Naive thymus-derived CD8-positive, alpha-beta T cell (primary cell): ENCODE results near the gene PGP. TPM values are rescaled to one million over a fixed set of nuclear protein-coding genes. Genes with fewer than 3 reads are reported as not detected.

ENCODE experiments used
- ATAC-seq, 2 donors: fragments of 150-1000 bp; cut with Tn5 transposase in 1 of 2; sonication (Bioruptor Pico), chemical (Tn5 transposase) in 1 of 2; 1 replicate in 1 of 2; 2 replicates in 1 of 2; pipeline ENCODE4 v1.10.0; 2021; ENCODE audit warnings: mild to moderate bottlenecking in 2 of 2, moderate library complexity in 2 of 2
- POLR2A ChIA-PET: fragments of 350-600 bp; sonication (Branson Sonifier 250); formaldehyde crosslinking; loops from one replicate; lab custom pipeline; 2021; ENCODE audit warnings: antibody characterized with exemption; lab: Charles Lee
- DNase-seq, 10 donors: peaks; one replicate each; pipeline versions ENCODE4 v3.0.0 to v3.0.0-alpha.2; 2020 to 2022
- H3K27ac Mint-ChIP-seq, 10 donors: one replicate each; pipeline ENCODE4 v1.8.0; 2020 to 2022; ENCODE audit warnings: mild to moderate bottlenecking in 10 of 10, mixed read lengths in 10 of 10, moderate library complexity in 4 of 10, inconsistent platforms in 1 of 10
- H3K27me3 Mint-ChIP-seq, 5 donors: one replicate each; pipeline ENCODE4 v1.8.0; 2021 to 2022; ENCODE audit warnings: mixed read lengths in 5 of 5
- H3K36me3 Mint-ChIP-seq, 3 donors: one replicate each; pipeline ENCODE4 v1.8.0; 2020 to 2022; ENCODE audit warnings: mixed read lengths in 3 of 3, mild to moderate bottlenecking in 2 of 3, inconsistent platforms in 1 of 3
- H3K4me1 Mint-ChIP-seq, 4 donors: one replicate each; pipeline ENCODE4 v1.8.0; 2021 to 2022; ENCODE audit warnings: mixed read lengths in 4 of 4
- H3K4me3 Mint-ChIP-seq, 10 donors: one replicate each; pipeline ENCODE4 v1.8.0; 2020 to 2022; ENCODE audit warnings: mild to moderate bottlenecking in 10 of 10, mixed read lengths in 10 of 10, moderate library complexity in 6 of 10, inconsistent platforms in 1 of 10
- H3K9me3 Mint-ChIP-seq, 9 donors: one replicate each; pipeline ENCODE4 v1.8.0; 2020 to 2022; ENCODE audit warnings: mixed read lengths in 9 of 9, mild to moderate bottlenecking in 3 of 9, inconsistent platforms in 1 of 9, moderate library complexity in 1 of 9
- polyA plus RNA-seq, 3 donors: library from polyadenylated mRNA; unstranded; fragments of 300-500 nt; fragmentation: Illumina TruSeq; gene quantifications; one replicate each; pipeline ENCODE4 v1.2.3, GENCODE V29; 2021
- total RNA-seq, 8 experiments: library from RNA in 2 of 8; stranded (reverse) in 2 of 8; gene quantifications; one replicate each; pipeline ENCODE4 v1.2.3 and lab custom pipeline; 2021 to 2026

Gene PGP
- total and polyA plus RNA-seq, 5 experiments from 2014 or later: 8.7 to 28.1 (median 17.7) TPM

- Mint-ChIP-seq H3K27ac (no peak within 1 kb of the TSS), H3K27me3 (peaks cover 0 to 8% (median 0%) of the 10 kb centered on the region in 5 donors), H3K9me3 (no peaks in the 10 kb centered on the region), H3K36me3 (peaks cover 0 to 27% (median 16%) of the 10 kb centered on the region in 3 donors), H3K4me3 (no peak within 1 kb of the TSS), H3K4me1 (peaks cover 0 to 3% (median 0%) of the 10 kb centered on the region in 4 donors)
- ATAC-seq (peak in 1 of 2 donors; percentile 32), DNase-seq (peak in 1 of 10 donors; percentile 56)
- POLR2A ChIA-PET: interaction anchor here (0.6 to 1.3 kb wide), 3 partner anchors 11 to 859 kb away, joined by 3 to 7 read pairs (median 3); partner anchors contain the start of gene PGP
Observed at GRCh38 chr16:2236337-2237101, 21.9 kb upstream of the PGP start, which contains the start of gene DNASE1L2. TSS of gene DNASE1L2 (plus strand) at chr16:2236444. CDS start at chr16:2236817, 373 bp downstream.

- peaks cover 0 to 3% (median 0%) of the 10 kb centered on the region in 4 donors for H3K4me1 Mint-ChIP-seq
- POLR2A ChIA-PET: interaction anchor here (0.6 to 1.3 kb wide), 3 partner anchors 10 to 860 kb away, joined by 3 to 7 read pairs (median 3); partner anchors contain the start of gene PGP
- ATAC-seq (peak in 1 of 2 donors; percentile 13), DNase-seq (peak in 1 of 10 donors; percentile 54)
- no peak overlapping the region for H3K27ac Mint-ChIP-seq
- H3K9me3 Mint-ChIP-seq: no peaks in the 10 kb centered on the region
- H3K4me3 Mint-ChIP-seq: no peak overlapping the region
- H3K27me3 Mint-ChIP-seq: peaks cover 0 to 8% (median 0%) of the 10 kb centered on the region in 5 donors
- peaks cover 0 to 34% (median 19%) of the 10 kb centered on the region in 3 donors for H3K36me3 Mint-ChIP-seq
Observed at GRCh38 chr16:2235695-2236336, 21.2 kb upstream of the PGP start.

GRCh38 chr16:2235234-2235651 is 20.6 kb upstream of the PGP start:
- ATAC-seq (no peak), DNase-seq (peak in 1 of 10 donors; percentile 59)
- POLR2A ChIA-PET: interaction anchor here (1.3 kb wide), 1 partner anchor 10 kb away, joined by 7 read pairs; no protein-coding TSS in a partner anchor

GRCh38 chr16:2234813-2235170 is 20.2 kb upstream of the PGP start:
- Mint-ChIP-seq H3K4me3 (no peak overlapping the region), H3K27me3 (peaks cover 0 to 10% (median 0%) of the 10 kb centered on the region in 5 donors), H3K36me3 (peaks cover 0 to 44% (median 23%) of the 10 kb centered on the region in 3 donors), H3K27ac (no peak overlapping the region), H3K9me3 (no peaks in the 10 kb centered on the region), H3K4me1 (peaks cover 0 to 3% (median 0%) of the 10 kb centered on the region in 4 donors)
- DNase-seq (no peak), ATAC-seq (no peak)
- POLR2A ChIA-PET: no interaction called here

More at GRCh38 chr16:2235234-2235651, 20.6 kb upstream of the PGP start:
- H3K9me3 Mint-ChIP-seq: no peaks in the 10 kb centered on the region
- H3K36me3 Mint-ChIP-seq: peaks cover 0 to 39% (median 19%) of the 10 kb centered on the region in 3 donors
- no peak overlapping the region for H3K4me3 Mint-ChIP-seq
- no peak overlapping the region for H3K27ac Mint-ChIP-seq
- H3K27me3 Mint-ChIP-seq: peaks cover 0 to 8% (median 0%) of the 10 kb centered on the region in 5 donors
- H3K4me1 Mint-ChIP-seq: peaks cover 0 to 3% (median 0%) of the 10 kb centered on the region in 4 donors

GRCh38 chr16:2233872-2234812 is 19.5 kb upstream of the PGP start:
- H3K36me3 Mint-ChIP-seq: peaks cover 0 to 49% (median 27%) of the 10 kb centered on the region in 3 donors
- peaks cover 0 to 3% (median 0%) of the 10 kb centered on the region in 4 donors for H3K4me1 Mint-ChIP-seq
- POLR2A ChIA-PET: no interaction called here

GRCh38 chr16:2233046-2233775 is 18.6 kb upstream of the PGP start:
- Mint-ChIP-seq H3K27ac (no peak overlapping the region), H3K4me3 (no peak overlapping the region), H3K27me3 (peaks cover 0 to 10% (median 0%) of the 10 kb centered on the region in 5 donors), H3K4me1 (peaks cover 0 to 3% (median 0%) of the 10 kb centered on the region in 4 donors), H3K9me3 (no peaks in the 10 kb centered on the region), H3K36me3 (peaks cover 0 to 52% (median 28%) of the 10 kb centered on the region in 3 donors)
- no peak for ATAC-seq
- POLR2A ChIA-PET: interaction anchor here (0.8 to 1.1 kb wide), 3 partner anchors 8 to 209 kb away, joined by 3 to 5 read pairs (median 3); partner anchors contain the start of gene PGP
- no peak for DNase-seq

More at GRCh38 chr16:2233872-2234812, 19.5 kb upstream of the PGP start:
- Mint-ChIP-seq H3K27ac (no peak overlapping the region), H3K9me3 (no peaks in the 10 kb centered on the region), H3K27me3 (peaks cover 0 to 10% (median 0%) of the 10 kb centered on the region in 5 donors), H3K4me3 (no peak overlapping the region)
- ATAC-seq (no peak), DNase-seq (no peak)

- ATAC-seq: no peak
- H3K36me3 Mint-ChIP-seq: peaks cover 0 to 56% (median 30%) of the 10 kb centered on the region in 3 donors
- no peak overlapping the region for H3K4me3 Mint-ChIP-seq
- H3K27me3 Mint-ChIP-seq: peaks cover 0 to 10% (median 0%) of the 10 kb centered on the region in 5 donors
- POLR2A ChIA-PET: interaction anchor here (0.8 to 1.1 kb wide), 4 partner anchors 9 to 208 kb away, joined by 3 to 5 read pairs (median 4); partner anchors contain the start of genes ECI1 and PGP
- no peaks in the 10 kb centered on the region for H3K9me3 Mint-ChIP-seq
- H3K4me1 Mint-ChIP-seq: peaks cover 0 to 3% (median 0%) of the 10 kb centered on the region in 4 donors
- DNase-seq: no peak
- no peak overlapping the region for H3K27ac Mint-ChIP-seq
Observed at GRCh38 chr16:2232094-2232990, 17.7 kb upstream of the PGP start.

- DNase-seq (no peak), ATAC-seq (no peak)
- H3K27me3 Mint-ChIP-seq: peaks cover 0 to 10% (median 0%) of the 10 kb centered on the region in 5 donors
- H3K9me3 Mint-ChIP-seq: no peaks in the 10 kb centered on the region
- POLR2A ChIA-PET: no interaction called here
- H3K4me3 Mint-ChIP-seq: no peak overlapping the region
- H3K27ac Mint-ChIP-seq: no peak overlapping the region
- H3K4me1 Mint-ChIP-seq: peaks cover 0 to 8% (median 2%) of the 10 kb centered on the region in 4 donors
- peaks cover 0 to 64% (median 32%) of the 10 kb centered on the region in 3 donors for H3K36me3 Mint-ChIP-seq
Observed at GRCh38 chr16:2231016-2231931, 16.6 kb upstream of the PGP start.

GRCh38 chr16:2230376-2230775 is 15.7 kb upstream of the PGP start:
- DNase-seq (no peak), ATAC-seq (no peak)
- H3K27ac Mint-ChIP-seq: no peak overlapping the region
- peaks cover 0 to 68% (median 31%) of the 10 kb centered on the region in 3 donors for H3K36me3 Mint-ChIP-seq
- no peak overlapping the region for H3K4me3 Mint-ChIP-seq
- POLR2A ChIA-PET: no interaction called here
- H3K27me3 Mint-ChIP-seq: peaks cover 0 to 8% (median 0%) of the 10 kb centered on the region in 5 donors
- peaks cover 0 to 10% (median 4%) of the 10 kb centered on the region in 4 donors for H3K4me1 Mint-ChIP-seq
- no peaks in the 10 kb centered on the region for H3K9me3 Mint-ChIP-seq
